Muscle layer of colon (tissue), 2 donors: ENCODE data around the gene TMEM168.

ENCODE experiments used
- H3K27ac ChIP-seq: one replicate; pipeline ENCODE4 v1.7.0; 2013; ENCODE audit warnings: low read depth, mild to moderate bottlenecking, low read length, moderate library complexity
- H3K27me3 ChIP-seq, 2 donors: one replicate each; pipeline ENCODE4 v1.7.0; 2013; ENCODE audit warnings: low read length in 2 of 2, mild to moderate bottlenecking in 2 of 2; ENCODE audit not compliant: insufficient read depth in 2 of 2, control insufficient read depth in 1 of 2
- H3K36me3 ChIP-seq: one replicate; pipeline ENCODE4 v1.7.0; 2013; ENCODE audit warnings: mild to moderate bottlenecking, low read length; ENCODE audit not compliant: insufficient read depth
- H3K4me1 ChIP-seq: one replicate; pipeline ENCODE4 v1.7.0; 2013; ENCODE audit warnings: mild to moderate bottlenecking, low read length; ENCODE audit not compliant: insufficient read depth
- H3K4me3 ChIP-seq, 2 donors: one replicate each; pipeline ENCODE4 v1.7.0; 2013; ENCODE audit warnings: low read length in 2 of 2, low read depth in 1 of 2, mild to moderate bottlenecking in 1 of 2, moderate library complexity in 1 of 2
- H3K9ac ChIP-seq: one replicate; pipeline ENCODE4 v1.7.0; 2013; ENCODE audit warnings: low read length
- H3K9me3 ChIP-seq: one replicate; pipeline ENCODE4 v1.7.0; 2013; ENCODE audit warnings: mild to moderate bottlenecking, low read length
- donor health status: abdominal sarcoma.
- donor health status: Adenocarcinoma of cecum.

TMEM168 gene

DNA sequence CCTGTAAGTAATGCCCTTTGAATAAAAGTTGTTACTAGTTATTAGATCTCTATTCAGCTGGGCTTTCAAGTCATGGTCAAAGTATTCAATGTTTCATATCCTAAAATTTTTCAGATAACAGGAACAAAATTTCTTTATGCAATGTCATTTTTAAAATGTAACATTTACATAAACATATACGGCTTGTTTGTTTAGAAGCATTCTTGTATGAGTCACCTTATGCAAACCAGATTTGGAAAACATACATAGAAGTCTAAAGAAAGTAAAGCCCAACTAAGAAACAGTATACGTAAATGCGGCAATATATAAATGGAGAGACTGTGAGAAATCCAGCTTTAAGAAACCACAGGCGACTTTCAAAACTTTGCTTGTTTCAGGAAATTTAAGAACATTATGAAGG, 10.5 kb downstream of the TMEM168 start:
- Histone ChIP-seq H3K4me3 (no peak overlapping the region), H3K9me3 (no peaks in the 10 kb centered on the region), H3K36me3 (peaks cover 11% of the 10 kb centered on the region), H3K9ac (no peak overlapping the region), H3K27ac (no peak overlapping the region), H3K27me3 (no peaks in the 10 kb centered on the region), H3K4me1 (peaks cover 7% of the 10 kb centered on the region)

DNA sequence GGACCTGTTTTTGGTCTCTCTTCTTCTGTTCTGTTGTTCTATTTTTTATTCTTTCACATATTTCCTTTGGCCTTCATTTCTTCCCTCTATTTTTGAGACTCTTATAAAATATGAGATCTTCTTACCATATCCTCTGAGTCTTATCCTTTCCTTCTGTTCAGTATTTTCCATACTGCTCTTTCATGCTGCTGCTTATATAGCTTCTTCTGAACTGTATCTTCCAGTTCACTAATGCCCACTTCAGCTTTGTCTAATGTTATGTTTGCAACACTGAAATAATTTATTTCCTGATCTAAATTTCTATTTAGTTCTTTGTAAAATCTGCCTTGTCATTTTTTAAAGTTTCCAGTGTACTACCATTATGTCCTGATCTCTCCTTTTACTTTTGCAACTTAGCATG, 12.8 kb downstream of the TMEM168 start:
- Histone ChIP-seq H3K9ac (no peak overlapping the region), H3K4me1 (peaks cover 2% of the 10 kb centered on the region), H3K4me3 (no peak overlapping the region), H3K27ac (no peak overlapping the region), H3K9me3 (no peaks in the 10 kb centered on the region), H3K36me3 (peaks cover 4% of the 10 kb centered on the region), H3K27me3 (no peaks in the 10 kb centered on the region)

DNA sequence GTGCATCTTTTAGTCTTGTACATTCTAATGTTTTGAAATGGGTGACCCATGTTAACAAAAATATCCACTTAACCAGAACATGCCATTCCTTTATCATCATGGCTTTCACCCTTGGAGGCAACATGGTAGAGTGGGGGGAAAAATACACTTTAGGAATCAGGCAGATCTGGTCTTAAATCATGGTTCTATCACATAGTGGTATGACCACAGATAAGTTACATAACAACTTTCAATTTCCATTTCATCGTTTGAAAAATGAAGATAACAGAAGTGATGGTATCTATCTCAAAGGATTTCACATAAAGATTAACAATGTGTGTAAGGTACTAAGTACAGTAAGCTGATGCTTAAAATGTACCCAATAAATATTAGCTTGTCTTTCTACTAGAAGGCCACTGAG, 19.0 kb downstream of the TMEM168 start:
- Histone ChIP-seq H3K4me3 (no peak overlapping the region), H3K27ac (no peak overlapping the region), H3K36me3 (peaks cover 4% of the 10 kb centered on the region), H3K27me3 (no peaks in the 10 kb centered on the region), H3K4me1 (no peaks in the 10 kb centered on the region), H3K9me3 (no peaks in the 10 kb centered on the region), H3K9ac (no peak overlapping the region)

DNA sequence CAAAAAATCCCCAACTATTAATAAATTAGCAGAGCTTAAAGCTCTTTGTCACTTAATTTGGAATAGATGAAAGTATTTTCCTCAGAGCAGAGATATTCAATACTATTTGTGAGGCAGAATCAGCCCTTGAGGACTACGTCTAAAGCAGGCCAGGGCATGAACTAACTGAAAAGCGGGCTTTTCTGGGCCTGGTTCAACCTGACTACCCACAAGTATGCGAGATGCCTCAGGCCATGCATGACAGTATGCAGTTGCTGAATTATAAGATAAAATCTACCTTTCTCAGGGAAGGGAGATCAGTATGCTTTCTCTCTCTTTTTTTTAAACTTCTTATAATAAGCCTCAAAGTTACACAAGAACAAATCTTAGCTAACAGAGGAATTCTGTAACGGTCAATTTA, 20.1 kb downstream of the TMEM168 start:
- Histone ChIP-seq H3K4me3 (no peak overlapping the region), H3K4me1 (no peaks in the 10 kb centered on the region), H3K27me3 (no peaks in the 10 kb centered on the region), H3K9me3 (no peaks in the 10 kb centered on the region), H3K27ac (no peak overlapping the region), H3K9ac (no peak overlapping the region), H3K36me3 (peaks cover 4% of the 10 kb centered on the region)

DNA sequence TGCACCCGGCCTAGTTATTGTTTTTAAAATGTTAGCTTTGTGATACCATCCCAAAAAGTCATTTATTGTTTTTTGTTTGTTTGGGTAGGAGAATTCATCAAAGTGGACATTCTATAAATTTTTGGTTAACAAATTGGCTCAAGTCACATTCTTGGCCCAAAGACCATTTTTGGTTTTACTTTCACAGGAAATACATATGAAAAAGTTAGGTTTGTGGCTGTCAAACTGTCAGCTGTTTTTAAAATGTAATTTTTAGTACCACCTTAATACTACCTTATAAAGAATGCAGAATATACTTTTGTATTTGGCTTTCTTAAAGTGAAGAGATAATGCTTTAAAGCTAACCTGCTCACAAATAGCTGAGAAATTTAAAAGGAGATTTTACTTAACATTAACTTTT, 25.1 kb downstream of the TMEM168 start:
- H3K9ac ChIP-seq, result no peak overlapping the region
- no peaks in the 10 kb centered on the region for H3K9me3 ChIP-seq
- H3K36me3 ChIP-seq, result no peaks in the 10 kb centered on the region
- H3K4me1 ChIP-seq, result no peaks in the 10 kb centered on the region
- H3K27ac ChIP-seq, result no peak overlapping the region
- H3K27me3 ChIP-seq, result no peaks in the 10 kb centered on the region
- no peak overlapping the region for H3K4me3 ChIP-seq

DNA sequence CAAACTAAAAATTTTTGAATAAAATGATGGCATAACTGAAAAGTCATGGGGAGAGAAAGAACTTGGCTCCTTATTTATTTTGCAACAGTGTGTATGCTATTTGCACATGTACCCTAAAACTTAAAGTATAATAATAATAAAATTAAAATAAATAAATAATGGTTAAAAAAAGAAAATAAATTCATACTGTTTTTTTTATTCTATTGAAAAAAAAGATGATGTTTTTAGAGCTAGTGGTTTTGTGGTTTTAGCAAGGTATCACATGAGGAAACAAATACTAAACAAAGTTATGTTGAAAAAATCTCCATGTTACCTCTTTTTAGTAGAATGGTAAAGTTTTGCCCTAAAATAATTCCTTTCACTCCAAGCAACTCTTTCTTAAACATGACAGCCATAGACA, 26.2 kb downstream of the TMEM168 start:
- H3K27me3 ChIP-seq, result no peaks in the 10 kb centered on the region
- H3K4me3 ChIP-seq, result no peak overlapping the region
- H3K4me1 ChIP-seq, result no peaks in the 10 kb centered on the region
- H3K9ac ChIP-seq, result no peak overlapping the region
- no peaks in the 10 kb centered on the region for H3K36me3 ChIP-seq
- H3K9me3 ChIP-seq, result no peaks in the 10 kb centered on the region
- H3K27ac ChIP-seq, result no peak overlapping the region

DNA sequence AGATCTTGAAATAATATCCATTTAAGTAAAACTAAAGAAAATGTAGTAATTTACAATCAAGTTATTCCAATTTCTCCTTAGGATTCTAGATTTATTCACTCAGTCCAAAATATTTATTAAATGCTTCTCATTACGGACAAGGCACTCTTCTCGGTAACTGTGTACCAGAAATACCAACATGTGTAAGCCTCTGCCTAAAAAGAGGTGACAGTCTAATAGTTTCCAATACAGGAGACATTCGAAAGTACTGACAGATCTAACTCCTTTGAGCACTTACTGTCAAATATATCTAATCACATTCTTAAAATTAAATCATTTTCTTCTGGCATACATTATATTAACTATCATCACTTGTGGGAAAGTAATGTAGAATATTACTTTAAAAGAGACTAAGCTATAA, 26.9 kb downstream of the TMEM168 start:
- no peaks in the 10 kb centered on the region for H3K9me3 ChIP-seq
- H3K27me3 ChIP-seq, result no peaks in the 10 kb centered on the region
- H3K27ac ChIP-seq, result no peak overlapping the region
- H3K4me1 ChIP-seq, result no peaks in the 10 kb centered on the region
- no peak overlapping the region for H3K9ac ChIP-seq
- no peaks in the 10 kb centered on the region for H3K36me3 ChIP-seq
- no peak overlapping the region for H3K4me3 ChIP-seq

DNA sequence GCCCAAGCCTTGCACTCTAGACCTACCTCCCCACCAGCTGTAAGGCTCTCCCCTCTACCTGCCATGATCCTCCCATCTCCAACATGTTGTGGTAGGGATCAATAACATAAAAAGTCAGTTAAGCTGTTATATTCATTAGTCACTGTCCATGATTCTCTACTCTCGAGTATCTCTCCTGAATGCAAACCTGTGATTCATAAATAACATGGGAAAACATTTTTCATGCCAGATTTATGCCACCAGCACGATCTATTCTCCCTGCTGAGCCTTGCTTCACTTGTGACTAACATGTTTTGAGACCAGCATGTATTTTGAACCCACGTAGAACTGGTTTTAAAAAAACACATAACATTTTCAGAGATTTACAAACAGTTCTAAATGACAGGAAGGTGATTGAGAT, 30.3 kb downstream of the TMEM168 start:
- H3K36me3 ChIP-seq, result no peaks in the 10 kb centered on the region
- H3K4me3 ChIP-seq, result no peak overlapping the region
- H3K9me3 ChIP-seq, result no peaks in the 10 kb centered on the region
- no peak overlapping the region for H3K27ac ChIP-seq
- no peaks in the 10 kb centered on the region for H3K27me3 ChIP-seq
- H3K4me1 ChIP-seq, result no peaks in the 10 kb centered on the region
- H3K9ac ChIP-seq, result no peak overlapping the region

DNA sequence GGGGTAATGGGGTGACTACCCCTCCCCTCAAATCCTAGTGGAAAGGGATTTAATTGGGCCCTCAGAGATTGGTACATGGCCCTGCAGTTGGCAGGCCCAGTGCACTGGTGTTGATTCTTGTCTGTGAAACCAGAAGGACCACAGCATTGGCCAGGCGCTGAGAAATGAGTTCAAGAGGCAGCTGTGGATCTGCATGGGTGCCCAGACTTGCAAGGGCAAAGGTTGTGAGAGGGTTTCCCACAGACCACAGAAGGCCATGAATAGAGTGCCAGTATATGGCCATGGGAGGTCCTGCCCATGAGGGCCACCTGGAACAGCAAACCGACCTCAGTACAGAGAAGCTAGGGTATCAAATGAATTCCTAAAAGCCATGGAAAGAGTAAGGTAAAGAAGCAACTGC, 32.9 kb downstream of the TMEM168 start:
- Histone ChIP-seq H3K9me3 (no peaks in the 10 kb centered on the region), H3K27me3 (no peaks in the 10 kb centered on the region), H3K4me3 (no peak overlapping the region), H3K9ac (no peak overlapping the region), H3K4me1 (no peaks in the 10 kb centered on the region), H3K36me3 (no peaks in the 10 kb centered on the region), H3K27ac (no peak overlapping the region)

DNA sequence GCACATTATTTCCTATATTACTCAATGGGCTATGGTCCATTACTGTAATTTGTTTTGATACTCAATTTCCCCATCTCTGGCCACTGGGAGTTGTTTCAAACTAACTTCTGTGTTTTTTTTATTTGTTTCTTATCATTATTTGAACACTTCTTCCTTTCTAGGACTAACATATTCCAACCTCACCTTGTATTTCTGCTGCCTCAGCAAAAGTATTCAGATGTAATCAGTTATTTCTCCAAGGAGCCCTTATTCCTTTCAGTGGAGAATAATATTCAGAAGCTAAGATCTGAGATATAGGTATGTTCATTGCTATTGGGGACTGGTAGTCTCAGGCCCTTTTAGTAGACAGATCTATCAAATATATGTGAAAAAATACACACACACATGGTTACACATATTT, 36.9 kb downstream of the TMEM168 start:
- Histone ChIP-seq H3K9me3 (no peaks in the 10 kb centered on the region), H3K4me1 (no peaks in the 10 kb centered on the region), H3K27ac (no peak overlapping the region), H3K9ac (no peak overlapping the region), H3K4me3 (no peak overlapping the region), H3K36me3 (no peaks in the 10 kb centered on the region), H3K27me3 (no peaks in the 10 kb centered on the region)

DNA sequence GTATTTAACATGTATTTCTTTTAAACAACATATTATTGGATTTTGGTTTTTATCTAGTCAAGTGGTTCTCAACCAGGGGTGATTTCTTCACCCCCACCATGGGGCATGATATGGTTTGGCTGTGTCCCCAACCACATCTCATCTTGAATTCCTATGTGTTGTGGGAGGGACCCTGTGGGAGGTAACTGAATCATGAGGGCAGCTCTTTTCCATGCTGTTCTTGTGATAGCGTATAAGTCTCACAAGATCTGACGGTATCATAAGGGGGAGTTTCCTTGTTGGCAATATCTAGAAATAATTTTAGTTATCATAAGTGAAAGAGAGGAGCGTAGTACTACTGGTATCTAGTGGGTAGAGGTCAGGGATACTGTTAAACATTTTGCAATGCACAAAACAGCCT, 37.6 kb downstream of the TMEM168 start:
- no peak overlapping the region for H3K4me3 ChIP-seq
- no peak overlapping the region for H3K27ac ChIP-seq
- no peaks in the 10 kb centered on the region for H3K36me3 ChIP-seq
- no peak overlapping the region for H3K9ac ChIP-seq
- H3K9me3 ChIP-seq, result no peaks in the 10 kb centered on the region
- H3K4me1 ChIP-seq, result no peaks in the 10 kb centered on the region
- no peaks in the 10 kb centered on the region for H3K27me3 ChIP-seq

DNA sequence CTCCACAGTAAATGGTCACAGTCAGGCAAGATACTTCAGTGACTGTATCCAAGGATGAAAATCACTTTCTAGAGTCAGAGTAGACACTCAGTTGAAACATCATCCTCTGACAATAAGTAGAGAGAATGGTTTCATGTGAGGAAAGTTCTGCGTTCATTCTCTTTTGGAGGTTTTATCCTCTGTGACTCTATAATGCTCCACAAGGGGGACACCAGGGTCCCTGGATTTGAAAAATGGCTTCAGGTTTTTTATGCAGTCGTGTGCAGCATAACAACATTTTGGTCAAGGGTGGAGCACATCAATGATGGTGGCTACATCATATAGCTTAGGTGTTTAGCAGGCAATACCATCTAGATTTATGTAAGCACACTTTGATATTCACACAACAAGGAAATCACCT, 40.4 kb downstream of the TMEM168 start:
- Histone ChIP-seq H3K9ac (no peak overlapping the region), H3K9me3 (no peaks in the 10 kb centered on the region), H3K4me3 (no peak overlapping the region), H3K27me3 (no peaks in the 10 kb centered on the region), H3K27ac (no peak overlapping the region), H3K36me3 (no peaks in the 10 kb centered on the region), H3K4me1 (no peaks in the 10 kb centered on the region)
